GM19328 (cell line): ENCODE measurements around the gene PCDHGB7.
"Not testable (repeated sequence)": the region's sequence is repeated elsewhere in the genome, so short reads cannot be mapped to it uniquely, and the experiment has no call there.

Experiments
- ATAC-seq: cut with Tn5 transposase; IDR thresholded peaks from one replicate; pipeline ENCODE4 v1.9.1; 2021; ENCODE audit warnings: mild to moderate bottlenecking, moderate library complexity; ENCODE audit not compliant: unreplicated experiment

The PCDHGB7 gene

GRCh38 chr5:141422742-141423291 is 5.3 kb downstream of the PCDHGB7 start:
- no peak for ATAC-seq

GRCh38 chr5:141427783-141428426 is 10.4 kb downstream of the PCDHGB7 start:
- no peak for ATAC-seq

- ATAC-seq, result peak; percentile 89
Observed at GRCh38 chr5:141430332-141431113, 13.0 kb downstream of the PCDHGB7 start, which contains the start of gene PCDHGA12. PCDHGA12 (plus strand) TSS chr5:141430507; CDS start chr5:141430760, 253 bp downstream.

- ATAC-seq, result no peak
Observed at GRCh38 chr5:141431286-141431685, 13.8 kb downstream of the PCDHGB7 start.

- not testable (repeated sequence) for ATAC-seq
Observed at GRCh38 chr5:141432308-141432707, 14.8 kb downstream of the PCDHGB7 start.

GRCh38 chr5:141432726-141433125 is 15.2 kb downstream of the PCDHGB7 start:
- ATAC-seq, result not testable (repeated sequence)

- ATAC-seq, result no peak
Observed at GRCh38 chr5:141434006-141434405, 16.5 kb downstream of the PCDHGB7 start.

GRCh38 chr5:141437221-141437620 is 19.7 kb downstream of the PCDHGB7 start:
- ATAC-seq, result no peak

- no peak for ATAC-seq
Observed at GRCh38 chr5:141439411-141440141, 22.1 kb downstream of the PCDHGB7 start.

GRCh38 chr5:141440341-141440740 is 22.9 kb downstream of the PCDHGB7 start:
- no peak for ATAC-seq

- no peak for ATAC-seq
Observed at GRCh38 chr5:141441571-141442170, 24.2 kb downstream of the PCDHGB7 start.

- no peak for ATAC-seq
Observed at GRCh38 chr5:141465351-141465750, 47.9 kb downstream of the PCDHGB7 start.
